Neuronal stem cell (in vitro differentiated cells): ENCODE measurements around the gene KIF26B.
A peak's percentile ranks its signal among the peaks of the same experiment; 100 is the strongest.

Source experiments
- DNase-seq: peaks from one replicate; pipeline ENCODE4 v3.0.0-alpha.2; 2013; ENCODE audit warnings: low spot score
- H2AFZ ChIP-seq: one replicate; pipeline ENCODE4 v1.6.1; 2013; ENCODE audit warnings: mild to moderate bottlenecking, low read length, inconsistent platforms
- H2AK5ac ChIP-seq: 2 replicates; pipeline ENCODE4 v1.6.1; 2013; ENCODE audit warnings: low read depth, mild to moderate bottlenecking, inconsistent platforms, low read length, moderate library complexity, mixed read lengths
- H2BK120ac ChIP-seq: 2 replicates; pipeline ENCODE4 v1.6.1; 2013; ENCODE audit warnings: low read depth, mild to moderate bottlenecking, inconsistent platforms, low read length, moderate library complexity, mixed read lengths
- H2BK12ac ChIP-seq: one replicate; pipeline ENCODE4 v1.6.1; 2013; ENCODE audit warnings: low read length, inconsistent platforms
- H2BK15ac ChIP-seq: 2 replicates; pipeline ENCODE4 v1.6.1; 2013; ENCODE audit warnings: mild to moderate bottlenecking, low read length, inconsistent platforms, mixed read lengths
- H2BK5ac ChIP-seq: one replicate; pipeline ENCODE4 v1.6.1; 2013; ENCODE audit warnings: inconsistent platforms, mild to moderate bottlenecking, low read length, moderate library complexity
- H3K14ac ChIP-seq: one replicate; pipeline ENCODE4 v1.6.1; 2013; ENCODE audit warnings: low read length, inconsistent platforms
- H3K18ac ChIP-seq: 2 replicates; pipeline ENCODE4 v1.6.1; 2013; ENCODE audit warnings: low read length, inconsistent platforms
- H3K23ac ChIP-seq: 2 replicates; pipeline ENCODE4 v1.6.1; 2013; ENCODE audit warnings: low read depth, mild to moderate bottlenecking, mixed read lengths, low read length, inconsistent platforms; ENCODE audit not compliant: poor library complexity
- H3K27ac ChIP-seq: replicated peaks from 3 replicates; pipeline ENCODE4 v1.5.1; 2013; ENCODE audit warnings: low read length, inconsistent platforms
- H3K27me3 ChIP-seq, 3 experiments: 2 replicates each; pipeline ENCODE4 v1.6.1; 2013; ENCODE audit warnings: low read length in 3 of 3, mild to moderate bottlenecking in 2 of 3, inconsistent platforms in 1 of 3, low read depth in 1 of 3, mixed read lengths in 1 of 3, moderate library complexity in 1 of 3; ENCODE audit not compliant: control insufficient read depth in 3 of 3, insufficient read depth in 3 of 3
- H3K36me3 ChIP-seq, 2 donors: replicated peaks in 1 of 2; 2 replicates each; pipeline ENCODE4 v1.6.1; 2013; ENCODE audit warnings: low read length in 2 of 2; ENCODE audit not compliant: control insufficient read depth in 2 of 2, insufficient read depth in 2 of 2
- H3K4ac ChIP-seq: 2 replicates; pipeline ENCODE4 v1.6.1; 2013; ENCODE audit warnings: inconsistent platforms, mild to moderate bottlenecking, low read length, moderate library complexity
- H3K4me1 ChIP-seq, 2 donors: 1 replicate in 1 of 2; 2 replicates in 1 of 2; pipeline ENCODE4 v1.6.1; 2013; ENCODE audit warnings: low read length in 2 of 2, low read depth in 1 of 2; ENCODE audit not compliant: control insufficient read depth in 2 of 2, insufficient read depth in 1 of 2
- H3K4me2 ChIP-seq: one replicate; pipeline ENCODE4 v1.6.1; 2013; ENCODE audit warnings: mild to moderate bottlenecking, low read length, inconsistent platforms; ENCODE audit not compliant: insufficient read depth, poor library complexity, severe bottlenecking
- H3K4me3 ChIP-seq, 2 donors: 2 replicates each; pipeline ENCODE4 v1.5.1; 2013; ENCODE audit warnings: low read length in 2 of 2, mild to moderate bottlenecking in 2 of 2, inconsistent platforms in 1 of 2, moderate library complexity in 1 of 2
- H3K79me1 ChIP-seq: one replicate; pipeline ENCODE4 v1.6.1; 2013; ENCODE audit warnings: low read depth, mild to moderate bottlenecking, inconsistent platforms, low read length, moderate library complexity
- H3K9ac ChIP-seq: one replicate; pipeline ENCODE4 v1.6.1; 2013; ENCODE audit warnings: mild to moderate bottlenecking, low read depth, low read length, inconsistent platforms; ENCODE audit not compliant: poor library complexity
- H3K9me3 ChIP-seq, 2 donors: replicated peaks in 1 of 2; 2 replicates each; pipeline versions ENCODE3 to v1.6.1; 2013; ENCODE audit warnings: low read length in 2 of 2, mild to moderate bottlenecking in 2 of 2, inconsistent platforms in 1 of 2, low read depth in 1 of 2, mixed read lengths in 1 of 2, moderate library complexity in 1 of 2; ENCODE audit not compliant: control insufficient read depth in 2 of 2, insufficient read depth in 1 of 2
- H4K8ac ChIP-seq: one replicate; pipeline ENCODE4 v1.6.1; 2013; ENCODE audit warnings: low read depth, mild to moderate bottlenecking, inconsistent platforms, low read length, moderate library complexity
- H4K91ac ChIP-seq: one replicate; pipeline ENCODE4 v1.6.1; 2013; ENCODE audit warnings: low read length, low read depth, mild to moderate bottlenecking, inconsistent platforms; ENCODE audit not compliant: poor library complexity
- WGBS, 2 donors: extraction: QIAGEN DNeasy Blood & Tissue Kit; methylation state at CpG; one replicate each; pipeline ENCODE4 v1.1.7; 2013; ENCODE audit warnings: missing lambda C conversion rate in 2 of 2, mixed read lengths in 1 of 2; ENCODE audit not compliant: insufficient read length in 2 of 2, insufficient replicate concordance in 1 of 2; ENCODE audit errors: extremely low coverage in 2 of 2; 5-methylcytosine and 5-hydroxymethylcytosine counted together

KIF26B gene

GRCh38 chr1:245592189-245592460 lies 437.3 kb downstream of the KIF26B start:
- no peak overlapping the region for H2AFZ ChIP-seq
- H3K79me1 ChIP-seq = no peaks in the 10 kb centered on the region
- H2BK5ac ChIP-seq = peak overlapping the region; percentile 83
- H2BK120ac ChIP-seq = no peak overlapping the region
- H3K4me1 ChIP-seq = peaks cover 6% of the 10 kb centered on the region in 2 donors
- no peak overlapping the region for H4K8ac ChIP-seq
- H3K4me3 ChIP-seq = no peak overlapping the region
- H3K9ac ChIP-seq = no peak overlapping the region
- no peak overlapping the region for H2BK12ac ChIP-seq
- H3K27me3 ChIP-seq = no peaks in the 10 kb centered on the region
- no peaks in the 10 kb centered on the region for H3K36me3 ChIP-seq
- no CpG with 5 or more reads among the region's 9 CpGs for WGBS, 2 donors
- no peak overlapping the region for H4K91ac ChIP-seq
- no peak overlapping the region for H3K4ac ChIP-seq
- H3K9me3 ChIP-seq = no peaks in the 10 kb centered on the region
- peak overlapping the region; percentile 68 for H2AK5ac ChIP-seq
- no peak overlapping the region for H3K27ac ChIP-seq
- peak overlapping the region; percentile 38 for H3K18ac ChIP-seq
- no peak for DNase-seq
- peak overlapping the region; percentile 55 for H3K23ac ChIP-seq
- no peak overlapping the region for H2BK15ac ChIP-seq
- no peak overlapping the region for H3K14ac ChIP-seq
- H3K4me2 ChIP-seq = no peak overlapping the region

DNA sequence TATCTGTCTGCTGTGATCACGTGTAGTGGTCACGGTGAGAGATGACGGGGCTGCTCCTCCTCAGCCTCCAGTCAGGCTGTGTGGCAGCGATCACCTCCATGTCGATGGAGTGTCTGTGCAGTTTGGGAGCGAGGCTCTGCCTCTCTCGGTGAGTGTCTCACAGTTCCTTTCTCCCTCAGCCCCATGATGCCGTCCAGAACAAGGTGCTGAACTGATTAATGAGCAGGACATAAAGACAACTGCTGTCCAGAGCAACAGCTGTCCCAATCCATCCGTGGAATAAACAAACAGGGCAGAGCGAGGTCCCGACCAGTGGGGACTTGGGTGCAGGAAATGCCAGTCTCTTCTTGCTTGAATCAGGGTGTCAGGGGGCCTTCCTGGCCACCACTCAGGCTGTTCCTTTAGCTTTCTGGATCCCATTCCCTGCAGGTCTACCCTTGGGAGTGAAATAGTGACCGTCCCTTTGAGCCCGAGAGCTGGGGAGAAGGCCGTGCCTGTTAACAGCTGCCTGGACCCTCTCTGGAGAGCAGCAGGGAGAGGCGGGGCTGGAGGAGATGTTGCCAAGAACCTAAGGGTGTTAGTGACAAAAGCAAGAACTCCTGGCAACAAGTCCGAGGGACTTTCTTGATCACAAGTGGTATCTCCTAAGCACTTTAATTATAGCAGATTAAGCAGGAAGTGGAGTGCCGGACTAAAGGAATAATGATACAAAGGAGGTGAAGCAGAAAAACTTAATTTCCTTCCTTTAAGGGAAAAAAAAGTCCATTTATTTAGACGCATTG lies 443.9 kb downstream of the KIF26B start:
- Histone ChIP-seq H4K8ac (no peak overlapping the region), H2AFZ (no peak overlapping the region), H3K79me1 (no peaks in the 10 kb centered on the region), H3K27me3 (no peaks in the 10 kb centered on the region), H3K23ac (peak overlapping the region; percentile 4), H3K36me3 (peaks cover 0 to 10% of the 10 kb centered on the region in 2 donors), H3K9ac (no peak overlapping the region), H2BK5ac (no peak overlapping the region), H3K9me3 (peaks cover 3 to 4% of the 10 kb centered on the region in 2 donors), H4K91ac (no peak overlapping the region), H3K4me1 (peaks cover 5 to 6% of the 10 kb centered on the region in 2 donors), H2BK120ac (no peak overlapping the region), H2BK12ac (peak overlapping the region; percentile 47), H3K4me2 (no peak overlapping the region), H2AK5ac (peak overlapping the region; percentile 20), H3K4me3 (no peak overlapping the region), H2BK15ac (no peak overlapping the region), H3K4ac (no peak overlapping the region), H3K18ac (peak overlapping the region; percentile 84), H3K27ac (no peak overlapping the region), H3K14ac (no peak overlapping the region)
- no CpG with 5 or more reads among the region's 18 CpGs for WGBS, 2 donors
- DNase-seq = no peak

DNA sequence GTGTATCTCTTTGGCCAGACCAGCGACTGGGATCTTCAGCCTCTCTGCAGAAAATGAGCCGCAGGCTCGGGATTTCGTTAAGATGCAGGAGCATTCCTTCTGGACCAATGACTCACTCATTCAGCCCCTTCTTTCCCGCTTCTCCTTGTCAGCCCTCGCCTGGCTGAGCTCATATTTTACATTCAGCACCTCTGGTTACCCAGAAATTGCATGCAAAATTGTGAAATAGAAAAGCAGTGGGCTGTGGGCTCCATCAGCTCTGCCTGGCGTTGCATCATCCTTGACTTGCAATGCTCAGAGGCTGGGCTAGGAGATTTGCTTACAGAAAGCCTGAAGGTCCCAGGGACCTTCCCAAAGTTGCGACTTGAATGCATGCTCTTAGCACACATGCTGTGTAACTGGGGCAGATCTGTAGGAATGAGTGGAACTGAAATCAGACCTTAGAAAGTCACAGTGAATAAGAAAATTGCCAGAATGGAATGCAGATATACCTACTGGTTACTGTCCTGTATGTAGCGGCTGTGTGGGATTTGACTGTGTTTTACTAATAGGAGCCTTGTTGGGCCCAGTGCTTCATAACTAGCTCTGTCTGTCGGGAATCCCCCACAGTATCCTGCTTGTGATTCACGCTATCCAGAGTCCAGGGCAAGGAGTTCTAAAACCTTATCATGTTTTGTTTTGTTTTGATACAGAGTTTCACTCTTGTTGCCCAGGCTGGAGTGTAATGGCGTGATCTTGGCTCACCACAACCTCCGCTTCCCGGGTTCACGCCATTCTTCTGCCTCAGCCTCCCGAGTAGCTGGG lies 444.8 kb downstream of the KIF26B start:
- peaks cover 0 to 11% of the 10 kb centered on the region in 2 donors for H3K36me3 ChIP-seq
- H2AFZ ChIP-seq = no peak overlapping the region
- no peak overlapping the region for H2BK12ac ChIP-seq
- no peaks in the 10 kb centered on the region for H3K27me3 ChIP-seq
- WGBS, 2 donors = no CpG with 5 or more reads among the region's 16 CpGs
- H2AK5ac ChIP-seq = no peak overlapping the region
- H2BK120ac ChIP-seq = no peak overlapping the region
- no peaks in the 10 kb centered on the region for H3K79me1 ChIP-seq
- no peak for DNase-seq
- H2BK15ac ChIP-seq = no peak overlapping the region
- peaks cover 3 to 4% of the 10 kb centered on the region in 2 donors for H3K9me3 ChIP-seq
- no peak overlapping the region for H3K4me3 ChIP-seq
- no peak overlapping the region for H3K9ac ChIP-seq
- no peak overlapping the region for H4K91ac ChIP-seq
- H3K27ac ChIP-seq = no peak overlapping the region
- H3K4ac ChIP-seq = no peak overlapping the region
- no peak overlapping the region for H2BK5ac ChIP-seq
- no peak overlapping the region for H3K23ac ChIP-seq
- H3K4me2 ChIP-seq = no peak overlapping the region
- no peak overlapping the region for H4K8ac ChIP-seq
- H3K18ac ChIP-seq = no peak overlapping the region
- no peak overlapping the region for H3K14ac ChIP-seq
- H3K4me1 ChIP-seq = peaks cover 5 to 6% of the 10 kb centered on the region in 2 donors

DNA sequence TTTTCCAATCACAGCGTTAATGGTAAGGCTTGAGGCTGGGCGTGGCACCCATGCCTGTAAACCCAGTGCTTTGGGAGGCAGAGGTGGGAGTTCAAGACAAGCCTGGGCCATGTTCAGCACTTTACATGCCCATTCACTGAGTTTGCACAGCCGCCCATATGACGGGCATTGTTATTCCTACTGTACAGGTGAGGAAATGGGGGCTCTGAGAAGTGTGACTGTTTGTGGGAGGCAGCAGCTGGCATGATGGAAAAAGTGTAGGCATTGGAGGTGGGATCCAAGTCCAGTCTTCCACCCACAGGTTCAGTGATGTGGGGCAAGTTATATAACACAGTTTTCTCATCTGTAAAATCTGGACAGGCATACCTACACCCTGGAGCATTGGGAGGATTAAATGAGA lies 445.9 kb downstream of the KIF26B start:
- H2AK5ac ChIP-seq = no peak overlapping the region
- H3K23ac ChIP-seq = no peak overlapping the region
- no peak overlapping the region for H3K18ac ChIP-seq
- DNase-seq = no peak
- H3K27ac ChIP-seq = no peak overlapping the region
- H4K8ac ChIP-seq = no peak overlapping the region
- no peak overlapping the region for H2BK15ac ChIP-seq
- H3K27me3 ChIP-seq = no peaks in the 10 kb centered on the region
- no peak overlapping the region for H3K4me3 ChIP-seq
- H2BK12ac ChIP-seq = no peak overlapping the region
- H3K4me2 ChIP-seq = no peak overlapping the region
- peaks cover 3 to 4% of the 10 kb centered on the region in 2 donors for H3K9me3 ChIP-seq
- no peak overlapping the region for H2BK5ac ChIP-seq
- no peaks in the 10 kb centered on the region for H3K79me1 ChIP-seq
- WGBS, 2 donors = no CpG with 5 or more reads among the region's 4 CpGs
- H4K91ac ChIP-seq = no peak overlapping the region
- H3K4me1 ChIP-seq = peaks cover 6 to 7% of the 10 kb centered on the region in 2 donors
- H3K9ac ChIP-seq = no peak overlapping the region
- peaks cover 0 to 18% of the 10 kb centered on the region in 2 donors for H3K36me3 ChIP-seq
- H3K4ac ChIP-seq = no peak overlapping the region
- H3K14ac ChIP-seq = no peak overlapping the region
- H2BK120ac ChIP-seq = no peak overlapping the region
- H2AFZ ChIP-seq = no peak overlapping the region
